ENCODE results near the gene NAGLU. TPM values are rescaled to one million over a fixed set of nuclear protein-coding genes. Genes with fewer than 3 reads are reported as not detected.
A peak's percentile ranks its signal among the peaks of the same experiment; 100 is the strongest.

NAGLU gene
- total and polyA plus RNA-seq, 2 experiments from 2014 or later = 76.4 to 121 TPM

DNA sequence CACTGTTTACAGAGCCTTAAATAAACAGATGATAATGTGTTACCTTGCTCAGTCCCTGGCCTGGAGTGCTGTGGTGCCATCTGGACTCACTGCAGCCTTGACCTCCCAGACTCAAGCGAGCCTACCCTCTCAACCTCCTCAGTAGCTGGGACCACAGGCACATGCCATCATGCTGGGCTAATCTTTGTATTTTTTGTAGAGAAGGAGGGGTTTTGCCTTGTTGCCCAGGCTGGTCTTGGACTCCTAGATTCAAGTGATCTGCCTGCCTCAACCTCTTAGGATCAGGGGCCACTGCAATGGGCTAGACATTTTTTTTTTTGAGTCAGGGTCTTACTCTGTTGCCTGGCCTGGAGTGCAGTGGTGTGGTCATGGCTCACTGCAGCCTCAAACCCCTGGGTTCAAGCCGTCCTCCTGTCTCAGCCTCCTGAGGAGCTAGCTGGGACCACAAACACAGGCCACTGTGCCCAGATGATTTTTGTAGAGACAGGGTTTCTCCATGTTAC is 5.0 kb upstream of the NAGLU start:
- Histone ChIP-seq H2AFZ (no peak overlapping the region), H3K9me2 (replicated peaks; ENCODE audit: insufficient read depth) (no peaks in the 10 kb centered on the region), H3K4me3 (no peak overlapping the region), H4K20me1 (ENCODE audit: insufficient read depth, poor library complexity, severe bottlenecking) (no peaks in the 10 kb centered on the region), H3K79me2 (peaks cover 7% of the 10 kb centered on the region), H3K36me3 (replicated peaks; ENCODE audit: insufficient read depth, low read depth) (no peaks in the 10 kb centered on the region), H3K4me1 (ENCODE audit: insufficient read depth) (peaks cover 30% of the 10 kb centered on the region), H3K9me3 (ENCODE audit: low read depth) (no peaks in the 10 kb centered on the region), H3K27me3 (no peaks in the 10 kb centered on the region), H3K4me2 (peak overlapping the region; percentile 79), H3K27ac (peak overlapping the region; percentile 54)
- no peak for DNase-seq (ENCODE audit: low spot score)
- TF ChIP-seq EZH2 (IDR thresholded peaks at IDR 0.05; ENCODE audit: borderline replicate concordance) (no peak), EZH2phosphoT487 (IDR thresholded peaks at IDR 0.05; ENCODE audit: low read depth, severe bottlenecking, unreplicated experiment) (no peak)
- TF ChIP-seq, protein P1, sequence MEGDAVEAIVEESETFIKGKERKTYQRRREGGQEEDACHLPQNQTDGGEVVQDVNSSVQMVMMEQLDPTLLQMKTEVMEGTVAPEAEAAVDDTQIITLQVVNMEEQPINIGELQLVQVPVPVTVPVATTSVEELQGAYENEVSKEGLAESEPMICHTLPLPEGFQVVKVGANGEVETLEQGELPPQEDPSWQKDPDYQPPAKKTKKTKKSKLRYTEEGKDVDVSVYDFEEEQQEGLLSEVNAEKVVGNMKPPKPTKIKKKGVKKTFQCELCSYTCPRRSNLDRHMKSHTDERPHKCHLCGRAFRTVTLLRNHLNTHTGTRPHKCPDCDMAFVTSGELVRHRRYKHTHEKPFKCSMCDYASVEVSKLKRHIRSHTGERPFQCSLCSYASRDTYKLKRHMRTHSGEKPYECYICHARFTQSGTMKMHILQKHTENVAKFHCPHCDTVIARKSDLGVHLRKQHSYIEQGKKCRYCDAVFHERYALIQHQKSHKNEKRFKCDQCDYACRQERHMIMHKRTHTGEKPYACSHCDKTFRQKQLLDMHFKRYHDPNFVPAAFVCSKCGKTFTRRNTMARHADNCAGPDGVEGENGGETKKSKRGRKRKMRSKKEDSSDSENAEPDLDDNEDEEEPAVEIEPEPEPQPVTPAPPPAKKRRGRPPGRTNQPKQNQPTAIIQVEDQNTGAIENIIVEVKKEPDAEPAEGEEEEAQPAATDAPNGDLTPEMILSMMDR (IDR thresholded peaks at IDR 0.05; ENCODE audit: poor library complexity) = no peak
- 70% methylated on average over 2 of the region's 2 CpGs for WGBS (ENCODE audit: low lambda C conversion rate, missing lambda C conversion rate)

DNA sequence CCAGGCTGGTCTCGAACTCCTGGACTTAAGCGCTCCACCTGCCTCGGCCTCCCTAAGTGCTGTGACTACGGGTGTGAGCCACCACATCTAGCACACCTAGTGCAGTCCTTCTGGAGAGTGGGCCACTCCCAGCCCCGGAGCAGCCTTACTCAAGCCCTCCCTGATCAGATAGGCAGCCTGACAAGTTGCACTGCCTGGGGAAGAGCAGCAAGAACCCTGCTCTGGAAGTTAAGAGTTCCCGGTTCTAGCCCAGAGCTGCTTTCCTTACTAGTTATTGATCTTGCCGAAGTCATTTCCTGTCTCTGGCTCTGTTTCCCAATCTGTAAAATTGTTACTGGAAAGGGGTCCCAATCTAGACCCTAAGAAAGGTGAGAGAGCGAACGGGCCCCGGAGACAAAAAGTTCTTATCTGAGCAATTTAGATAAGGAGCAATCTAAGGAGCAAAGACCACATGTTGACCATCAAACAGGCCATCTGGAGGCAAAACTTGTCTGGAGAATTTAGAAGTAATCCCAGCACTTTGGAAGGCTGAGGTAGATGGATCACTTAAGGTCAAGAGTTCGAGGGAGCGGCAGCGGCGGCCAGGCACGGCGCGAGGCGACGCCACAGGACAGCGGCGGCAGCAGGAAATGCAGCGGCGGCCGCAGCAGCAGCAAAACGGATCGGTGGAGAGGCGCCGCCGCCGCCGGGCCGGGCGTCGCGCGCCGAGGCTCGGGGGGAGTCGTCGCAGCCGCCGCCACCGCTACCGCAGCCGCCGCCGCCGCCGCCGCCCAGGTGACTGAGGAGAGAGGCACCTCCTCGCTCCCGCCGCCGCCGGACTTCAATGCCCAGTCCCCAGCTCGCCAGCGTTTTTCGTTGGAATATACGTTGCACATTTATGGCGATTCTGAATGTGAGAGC is 4.3 kb upstream of the NAGLU start:
- H3K9me3 ChIP-seq (ENCODE audit: low read depth) = no peaks in the 10 kb centered on the region
- no peaks in the 10 kb centered on the region for H3K27me3 ChIP-seq
- no peaks in the 10 kb centered on the region for H4K20me1 ChIP-seq (ENCODE audit: insufficient read depth, poor library complexity, severe bottlenecking)
- TF ChIP-seq EZH2 (IDR thresholded peaks at IDR 0.05; ENCODE audit: borderline replicate concordance) (no peak), EZH2phosphoT487 (IDR thresholded peaks at IDR 0.05; ENCODE audit: low read depth, severe bottlenecking, unreplicated experiment) (no peak)
- TF ChIP-seq, protein P1 (IDR thresholded peaks at IDR 0.05; ENCODE audit: poor library complexity) = peak; percentile 39
- 7% methylated on average over 60 of the region's 60 CpGs for WGBS (ENCODE audit: low lambda C conversion rate, missing lambda C conversion rate)
- peak overlapping the region; percentile 83 for H3K27ac ChIP-seq
- H3K36me3 ChIP-seq (replicated peaks; ENCODE audit: insufficient read depth, low read depth) = no peaks in the 10 kb centered on the region
- DNase-seq (ENCODE audit: low spot score) = peak; percentile 86
- peak overlapping the region; percentile 30 for H3K4me3 ChIP-seq
- H3K79me2 ChIP-seq = peaks cover 9% of the 10 kb centered on the region
- peaks cover 30% of the 10 kb centered on the region for H3K4me1 ChIP-seq (ENCODE audit: insufficient read depth)
- peak overlapping the region; percentile 79 for H3K4me2 ChIP-seq
- H2AFZ ChIP-seq = no peak overlapping the region
- no peaks in the 10 kb centered on the region for H3K9me2 ChIP-seq (replicated peaks; ENCODE audit: insufficient read depth)

DNA sequence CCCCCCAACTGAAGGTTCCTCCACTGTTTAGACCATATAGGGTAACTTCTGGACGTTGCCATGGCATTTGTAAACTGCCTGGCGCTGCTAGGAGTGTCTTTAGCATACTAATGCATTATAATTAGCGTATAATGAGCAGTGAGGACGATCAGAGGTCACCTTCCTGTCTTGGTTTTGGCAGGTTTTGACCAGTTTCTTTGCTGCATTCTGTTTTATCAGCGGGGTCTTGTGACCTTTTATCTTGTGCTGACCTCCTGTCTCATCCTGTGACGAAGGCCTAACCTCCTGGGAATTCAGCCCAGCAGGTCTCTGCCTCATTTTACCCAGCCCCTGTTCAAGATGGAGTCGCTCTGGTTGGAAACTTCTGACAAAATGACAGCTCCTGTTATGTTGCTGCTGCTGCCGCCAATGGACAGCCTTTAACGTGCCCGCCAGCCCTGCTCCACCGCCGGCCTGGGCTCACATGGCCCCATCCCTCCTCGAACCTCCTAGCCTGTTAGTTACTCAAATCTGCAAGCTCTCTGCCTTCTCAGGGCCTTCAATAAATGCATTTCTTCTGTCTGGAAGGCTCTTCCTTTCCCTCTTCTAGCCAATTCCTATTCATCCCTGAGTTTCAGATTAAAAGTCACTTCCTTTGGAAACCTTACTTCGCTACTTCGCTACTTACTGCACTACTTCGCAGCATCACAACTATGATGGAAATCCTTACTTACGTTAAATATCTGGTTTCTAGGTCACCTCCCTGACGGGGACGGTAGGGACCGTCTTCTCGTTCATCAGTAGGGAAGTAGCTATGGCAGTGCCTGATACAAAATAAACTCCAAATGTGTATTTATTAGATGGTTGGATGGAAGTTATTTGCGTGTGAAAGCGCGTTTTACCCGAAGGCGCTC is 640 bp upstream of the NAGLU start:
- H3K27ac ChIP-seq = peak overlapping the region; percentile 77

More for the DNA sequence above, 640 bp upstream of the NAGLU start:
- no peak for TF ChIP-seq EZH2phosphoT487 (IDR thresholded peaks at IDR 0.05; ENCODE audit: low read depth, severe bottlenecking, unreplicated experiment)
- TF ChIP-seq, protein P1 (IDR thresholded peaks at IDR 0.05; ENCODE audit: poor library complexity) = no peak
- no peak for TF ChIP-seq EZH2 (IDR thresholded peaks at IDR 0.05; ENCODE audit: borderline replicate concordance)
- Histone ChIP-seq H3K79me2 (peaks cover 25% of the 10 kb centered on the region), H3K9me3 (ENCODE audit: low read depth) (no peaks in the 10 kb centered on the region), H3K4me1 (ENCODE audit: insufficient read depth) (peaks cover 24% of the 10 kb centered on the region), H3K4me3 (peak overlapping the region; percentile 13), H3K27me3 (no peaks in the 10 kb centered on the region), H3K36me3 (replicated peaks; ENCODE audit: insufficient read depth, low read depth) (no peaks in the 10 kb centered on the region), H3K9me2 (replicated peaks; ENCODE audit: insufficient read depth) (no peaks in the 10 kb centered on the region), H2AFZ (peak overlapping the region; percentile 61), H4K20me1 (ENCODE audit: insufficient read depth, poor library complexity, severe bottlenecking) (no peaks in the 10 kb centered on the region), H3K4me2 (peak overlapping the region; percentile 70)
- DNase-seq (ENCODE audit: low spot score) = no peak
- 52% methylated on average over 26 of the region's 26 CpGs for WGBS (ENCODE audit: low lambda C conversion rate, missing lambda C conversion rate)
